ENCODE measurements around the gene STX5.
"Not testable (repeated sequence)": the region's sequence is repeated elsewhere in the genome, so short reads cannot be mapped to it uniquely, and the experiment has no call there.

Gene STX5

DNA sequence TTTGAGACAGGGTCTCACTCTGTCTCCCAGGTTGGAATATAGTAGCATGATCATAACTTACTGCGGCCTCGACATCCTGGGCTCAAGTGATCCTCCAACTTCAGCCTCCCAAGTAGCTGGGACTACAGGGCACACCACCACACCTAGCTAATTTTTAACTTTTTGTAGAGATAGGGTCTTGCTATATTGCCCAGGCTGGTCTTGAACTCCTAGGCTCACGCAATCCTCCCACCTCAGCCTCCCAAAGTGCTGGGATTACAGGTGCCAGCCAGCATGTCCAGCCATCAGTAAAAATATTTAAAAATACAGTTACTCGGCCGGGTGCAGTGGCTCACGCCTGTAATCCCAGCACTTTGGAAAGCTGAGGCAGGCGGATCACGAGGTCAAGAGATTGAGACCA lies 3.7 kb downstream of the STX5 start:
- DNase-seq = not testable (repeated sequence)

DNA sequence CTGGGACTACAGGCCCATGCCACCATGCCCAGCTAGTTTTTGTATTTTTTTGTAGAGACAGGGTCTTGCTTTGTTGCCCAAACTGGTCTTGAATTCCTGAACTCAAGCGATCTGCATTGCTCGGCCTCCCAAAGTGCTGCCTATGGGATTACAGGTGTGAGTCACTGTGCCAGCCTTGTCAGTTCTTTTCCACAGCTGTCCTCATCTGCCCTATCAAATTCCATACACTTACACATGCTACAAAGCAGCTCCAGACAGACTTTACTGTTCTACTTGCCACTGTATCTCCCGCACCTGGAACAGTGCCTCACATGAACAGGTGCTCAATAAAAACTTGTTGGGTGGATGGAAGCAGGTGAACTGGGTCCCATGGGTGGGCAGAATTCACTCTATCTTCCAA lies 8.2 kb downstream of the STX5 start:
- no peak for DNase-seq

DNA sequence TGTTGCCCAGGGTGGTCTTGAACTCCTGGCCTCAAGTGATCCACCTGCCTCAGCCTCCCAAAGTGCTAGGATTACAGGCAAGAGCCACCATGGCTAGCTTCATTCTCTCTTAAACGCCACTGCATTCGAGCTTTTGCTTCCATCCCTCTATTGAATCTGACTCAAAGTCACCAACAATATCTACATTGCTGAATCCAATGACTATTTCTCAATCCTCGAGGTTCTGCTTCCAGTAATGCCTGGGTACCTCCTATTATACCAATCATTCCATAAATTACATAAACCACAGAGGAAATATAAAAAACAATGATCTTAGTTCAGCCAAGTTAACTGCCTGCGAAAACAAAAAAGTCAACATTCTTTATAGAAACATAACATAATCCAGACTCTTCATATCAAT lies 14.7 kb downstream of the STX5 start:
- DNase-seq = no peak

DNA sequence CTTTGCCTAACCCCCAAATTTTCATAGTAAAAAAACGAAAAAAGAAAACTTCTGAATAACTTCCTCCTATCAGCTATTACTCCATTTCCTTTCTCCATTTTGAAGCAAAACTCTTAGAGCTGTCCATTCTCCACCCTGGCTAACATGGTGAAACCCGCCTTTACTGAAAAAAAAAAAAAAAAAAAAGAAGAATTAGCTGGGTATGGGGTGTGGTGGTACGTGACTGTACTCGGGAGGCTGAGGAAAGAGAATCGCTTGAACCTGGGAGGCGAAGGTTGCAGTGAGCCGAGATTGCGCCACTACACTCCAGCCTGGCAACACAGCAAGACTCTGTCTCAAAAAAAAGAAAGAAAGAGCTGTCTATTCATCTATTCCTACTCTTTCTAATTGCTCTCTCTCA lies 15.3 kb downstream of the STX5 start:
- DNase-seq = no peak

DNA sequence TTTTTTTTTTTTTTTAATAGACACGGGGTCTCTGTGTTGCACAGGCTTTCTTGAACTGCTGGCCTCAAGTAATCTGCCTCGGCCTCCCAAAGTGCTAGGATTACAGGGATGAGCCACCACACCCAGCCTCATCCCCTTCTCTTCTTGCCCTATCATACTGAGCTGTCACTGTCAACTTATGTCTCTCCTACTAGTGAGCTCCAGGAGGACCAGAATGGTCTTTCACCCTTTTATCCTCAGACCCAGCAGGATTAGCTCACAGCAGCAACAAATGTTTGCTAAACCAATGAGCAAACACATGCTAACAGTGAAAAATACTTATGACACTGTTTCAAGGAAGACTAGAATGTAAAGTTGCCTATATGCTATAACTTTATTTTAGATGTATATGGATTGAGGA lies 20.2 kb downstream of the STX5 start:
- no peak for DNase-seq

DNA sequence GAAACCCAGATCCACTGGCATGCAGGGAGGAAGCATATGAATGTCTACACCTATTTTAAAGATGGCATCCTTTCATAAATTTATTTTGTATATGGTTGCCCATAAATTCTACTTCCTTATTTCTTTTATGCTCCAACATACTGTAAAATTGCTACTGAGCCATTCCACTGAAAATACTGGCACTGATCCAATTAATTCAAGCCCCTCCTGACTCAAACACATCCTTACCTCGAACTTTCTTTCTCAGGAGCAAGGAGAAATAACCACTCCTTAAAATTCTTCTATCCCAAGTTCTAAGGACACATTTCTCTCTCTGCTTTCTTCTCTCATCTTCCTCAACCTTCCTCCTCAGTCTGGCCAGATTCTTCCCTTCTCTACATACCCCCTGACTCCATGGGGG lies 21.1 kb downstream of the STX5 start:
- DNase-seq = no peak

DNA sequence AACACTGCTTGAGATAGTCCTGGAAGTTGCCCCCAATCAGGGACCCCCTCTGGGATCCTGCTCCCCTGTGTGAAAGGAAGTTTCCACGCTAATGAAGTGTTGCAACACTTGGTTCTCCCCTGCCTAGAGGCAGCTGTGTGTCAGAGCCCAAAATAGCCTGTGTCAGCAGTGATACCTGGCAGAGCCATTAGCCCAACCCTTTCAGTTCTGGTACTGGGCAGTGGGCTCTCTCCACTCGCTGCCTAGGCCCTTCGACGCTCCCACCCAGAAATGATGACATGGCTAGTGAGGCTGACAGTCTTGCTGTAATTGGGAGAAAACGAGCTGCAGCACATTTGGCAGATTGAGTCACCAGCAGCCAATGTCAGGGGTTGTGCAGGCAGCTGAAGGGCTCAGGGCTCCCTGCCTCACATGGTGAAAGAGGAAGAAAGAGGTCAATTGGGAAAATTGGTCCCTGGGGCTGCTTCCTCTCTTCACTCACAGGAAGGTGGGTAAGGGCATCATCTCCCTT lies 25.2 kb downstream of the STX5 start:
- no peak for DNase-seq

DNA sequence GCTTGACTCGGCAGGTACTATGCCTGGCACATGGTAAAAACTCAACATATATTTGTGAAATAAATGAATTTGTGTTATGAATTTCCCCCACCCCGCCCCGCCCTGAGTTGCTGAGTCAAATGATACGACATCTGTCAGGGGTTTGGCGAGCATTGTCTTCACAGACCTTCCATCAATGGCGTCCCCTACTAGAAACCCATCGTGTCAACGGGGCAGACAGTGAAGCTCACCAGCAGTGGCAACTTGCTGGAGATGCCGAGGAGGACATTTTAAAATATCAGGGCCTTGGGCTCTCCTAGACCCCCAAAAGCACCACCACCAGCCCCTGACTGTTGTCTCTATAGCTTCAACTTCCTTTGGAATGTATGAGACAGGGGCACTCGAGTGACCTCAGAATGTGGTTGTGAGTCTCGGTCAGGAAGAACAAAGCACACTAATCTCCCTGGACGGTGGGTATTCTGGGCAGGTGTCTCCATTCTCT lies 25.9 kb downstream of the STX5 start:
- DNase-seq = no peak

DNA sequence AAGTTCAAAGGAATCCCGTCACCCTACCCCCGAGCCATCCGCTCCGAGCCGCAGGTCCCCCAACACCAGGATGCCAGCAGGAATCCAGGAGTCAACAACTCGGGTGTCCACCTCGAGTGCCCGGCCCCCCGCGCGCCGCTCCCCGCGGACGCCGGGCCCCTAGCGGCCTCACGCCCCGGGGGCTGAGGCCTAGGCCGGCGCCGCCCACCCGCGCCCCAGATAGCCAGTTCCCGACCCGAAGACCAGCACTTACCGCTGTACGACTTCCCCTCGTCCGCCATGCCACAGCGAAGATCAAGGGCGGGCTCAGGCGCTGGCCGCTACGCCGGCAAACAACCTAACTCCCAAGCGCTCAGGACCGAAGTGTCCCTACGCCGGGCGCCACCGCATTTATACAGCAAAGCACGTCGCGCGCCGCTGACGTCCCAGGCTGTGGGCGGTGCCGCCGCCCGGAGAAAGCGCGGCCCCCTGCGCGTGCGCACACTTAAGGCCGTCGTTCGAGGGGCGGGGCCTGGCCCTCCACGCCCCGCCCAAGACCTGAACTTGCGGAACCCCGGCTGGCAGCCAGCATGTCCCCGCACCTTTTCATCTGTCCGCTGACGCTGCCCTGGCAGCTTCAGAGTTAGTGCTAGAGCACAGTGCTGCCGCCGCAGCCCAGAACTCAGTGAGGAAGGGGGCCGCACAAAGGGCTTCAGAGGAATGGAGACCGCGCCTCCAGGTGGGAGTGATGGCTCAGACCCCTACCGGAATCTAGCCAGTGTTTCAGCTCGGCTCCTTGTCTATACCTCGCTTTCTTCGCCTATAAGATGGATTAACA lies 26.6 kb downstream of the STX5 start, which contains the start of gene NXF1:
Gene NXF1, minus strand, starts transcription at position 365 of the 817 bp plus-strand sequence. Its CDS starts 84 bp downstream, at position 281.
- DNase-seq = peak; percentile 79

DNA sequence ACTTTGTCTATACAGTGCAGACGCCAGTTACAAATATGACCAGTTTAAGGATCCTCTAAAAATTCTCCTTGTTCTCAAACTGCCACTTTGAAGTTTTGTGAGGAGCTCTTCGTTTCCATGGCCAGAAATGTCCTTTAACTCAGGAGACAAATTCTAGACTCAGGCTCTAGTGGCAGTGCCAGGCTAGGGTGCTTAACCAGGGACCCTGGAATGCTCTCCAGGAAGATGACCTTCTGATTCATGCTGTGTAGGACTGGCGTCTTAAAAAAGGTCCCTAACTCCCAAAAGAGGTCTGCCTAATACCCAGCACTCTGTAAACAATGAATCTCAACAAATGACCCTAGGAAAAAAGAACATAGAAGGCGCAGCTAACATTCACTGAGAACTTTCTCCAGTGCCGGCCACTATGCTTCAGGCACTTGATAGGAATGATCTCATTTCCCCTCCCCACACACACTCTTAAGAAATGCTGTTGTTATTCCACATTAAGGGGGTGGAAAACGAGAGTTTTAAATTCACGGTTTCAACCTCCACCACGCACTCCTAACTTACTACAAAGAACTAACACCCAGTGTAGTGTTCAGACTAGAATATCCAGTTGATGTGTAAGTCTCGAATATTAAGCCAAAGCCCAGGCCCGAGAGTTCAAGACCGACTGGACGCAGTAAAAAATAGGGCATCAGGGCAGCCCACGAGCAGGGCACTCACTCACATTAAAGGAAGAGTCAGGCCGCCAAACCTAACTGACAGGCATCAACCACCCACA lies 27.4 kb downstream of the STX5 start:
- DNase-seq = no peak

DNA sequence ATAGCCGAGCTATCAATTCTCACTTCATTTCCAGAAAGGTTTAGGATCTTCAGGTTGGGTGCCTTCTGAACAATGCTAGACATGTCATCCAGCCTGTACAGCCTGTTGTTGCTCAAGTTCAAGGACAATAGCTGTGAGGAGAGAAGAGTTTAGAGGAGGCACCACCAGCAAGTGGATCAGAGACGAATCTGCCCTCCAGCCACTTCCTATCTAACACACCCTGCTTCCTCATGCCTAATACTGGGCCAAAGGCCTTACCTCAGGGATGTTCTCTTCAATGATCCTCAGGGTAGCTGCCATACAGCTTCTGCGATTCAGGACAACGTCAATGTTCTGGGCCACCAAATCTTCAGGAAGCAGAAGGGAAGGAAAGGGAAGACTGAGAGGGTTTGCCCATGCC lies 30.8 kb downstream of the STX5 start:
- DNase-seq = no peak

DNA sequence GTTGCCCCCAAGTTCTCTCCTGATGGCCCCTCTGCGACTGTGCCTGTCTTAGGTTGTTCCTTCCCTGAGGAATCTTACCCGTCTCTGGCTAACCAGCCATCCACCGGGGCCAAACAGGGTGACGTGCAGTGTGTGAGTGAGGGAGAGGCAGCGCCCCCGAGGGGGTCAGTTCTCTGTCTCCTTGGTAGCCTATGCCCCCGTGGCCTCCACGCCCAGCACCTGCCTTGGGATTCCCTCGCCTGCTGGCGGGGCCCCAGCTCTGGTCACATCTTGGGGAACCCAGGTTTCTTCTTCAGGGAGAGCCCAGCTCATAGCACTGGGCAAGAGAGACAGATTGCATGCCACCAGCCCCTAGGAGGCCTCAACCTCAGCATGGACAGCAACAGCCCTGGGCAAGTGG lies 32.4 kb downstream of the STX5 start:
- DNase-seq = no peak

DNA sequence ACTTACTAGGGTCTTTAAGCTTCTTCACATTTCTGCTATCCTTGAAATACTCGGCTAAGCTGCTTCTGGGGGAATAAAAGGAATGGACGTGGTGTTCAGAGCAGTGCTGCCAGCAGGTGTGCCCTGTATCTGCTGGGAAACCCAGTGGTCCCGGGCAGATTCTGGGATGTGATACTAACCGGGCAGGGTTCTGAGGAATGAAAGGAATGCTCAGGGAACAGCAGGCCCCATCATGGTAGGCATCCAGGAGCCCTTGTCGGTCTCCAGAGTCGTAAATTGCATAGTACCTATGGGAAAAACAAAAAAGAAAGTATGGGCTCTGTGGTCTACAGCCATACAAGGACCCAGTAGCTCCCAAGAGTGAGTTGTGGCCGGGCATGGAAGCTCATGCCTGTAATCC lies 35.6 kb downstream of the STX5 start:
- no peak for DNase-seq

DNA sequence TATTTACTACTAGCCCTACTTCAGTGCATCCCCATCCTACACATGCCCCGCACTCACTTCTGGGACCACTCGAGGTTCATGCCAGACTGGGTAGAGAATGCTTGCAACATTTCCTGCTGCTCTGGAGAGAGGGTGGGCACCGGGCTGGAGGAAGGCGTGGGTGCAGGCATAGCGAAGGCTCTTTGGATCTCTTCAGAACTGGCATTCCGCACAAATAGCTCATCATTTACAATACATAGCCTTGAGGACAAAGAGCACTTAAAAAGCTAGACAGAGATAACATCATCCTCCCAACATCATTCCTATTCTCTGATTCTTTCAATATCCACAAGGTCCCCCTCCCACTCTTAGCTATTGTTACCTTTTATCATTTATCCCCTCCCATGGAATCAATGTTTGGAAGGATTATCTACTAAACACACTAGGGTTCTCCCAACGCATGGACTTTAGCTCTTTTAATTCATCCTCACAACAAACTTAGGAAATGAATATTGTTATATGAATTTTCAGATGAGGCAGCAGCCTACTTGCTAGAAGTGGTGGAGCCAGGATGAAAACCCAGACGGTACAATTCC lies 37.6 kb downstream of the STX5 start:
- DNase-seq = no peak

DNA sequence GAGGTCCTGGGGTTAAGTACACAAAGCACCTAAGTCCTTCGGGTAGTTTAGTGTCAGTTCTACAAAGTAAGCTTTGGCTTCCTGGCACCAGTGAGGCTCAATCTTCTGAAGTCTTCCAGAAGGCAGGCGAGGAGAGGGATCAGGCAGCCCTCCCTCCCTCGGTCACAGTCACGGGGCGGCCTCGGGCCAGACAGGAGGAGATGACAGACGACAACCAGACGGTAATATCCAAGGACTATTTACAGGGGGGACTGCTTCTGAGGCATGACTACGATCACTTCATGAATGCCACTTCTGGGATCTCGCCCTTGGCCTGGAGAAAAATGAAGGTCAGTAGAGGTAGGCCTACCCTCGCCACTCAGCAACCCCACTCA lies 39.7 kb downstream of the STX5 start:
- no peak for DNase-seq

DNA sequence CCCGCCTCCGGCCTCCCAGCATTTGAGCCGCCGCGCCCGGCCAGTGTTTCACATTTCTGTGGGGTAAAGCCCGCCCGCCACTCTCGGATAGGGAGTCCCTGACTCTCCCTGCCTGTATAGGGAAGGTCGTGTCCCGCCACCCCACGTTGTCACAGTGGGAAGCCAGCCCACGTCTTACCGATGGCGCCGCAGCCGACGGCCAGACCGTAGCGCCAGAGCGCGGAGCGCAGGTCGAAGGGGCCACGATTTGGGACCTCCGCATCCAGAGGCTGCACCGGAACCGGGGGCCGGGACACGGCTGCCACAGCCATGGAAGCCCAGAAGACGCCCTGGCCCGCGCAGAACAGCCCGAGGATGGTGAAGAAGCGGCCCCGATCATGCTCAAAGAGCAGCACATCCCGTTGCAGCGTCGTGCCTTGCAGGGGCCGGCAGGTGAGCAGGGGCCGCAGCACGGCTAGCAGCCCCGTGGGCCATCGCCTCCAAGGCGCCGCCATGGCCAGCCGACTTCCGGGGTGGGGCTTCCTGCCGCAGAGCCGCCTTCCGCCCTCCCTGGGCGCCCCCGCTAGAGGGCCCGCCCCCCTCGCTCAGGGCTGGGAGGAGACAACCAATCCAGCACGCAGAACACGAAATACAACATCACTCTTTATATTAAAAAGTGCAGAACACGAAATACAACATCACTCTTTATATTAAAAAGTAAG lies 40.2 kb downstream of the STX5 start, which contains the start of gene TMEM223:
Gene TMEM223, minus strand, starts transcription at position 506 of the 701 bp plus-strand sequence. Its CDS starts 12 bp downstream, at position 494.
- DNase-seq = peak; percentile 50

DNA sequence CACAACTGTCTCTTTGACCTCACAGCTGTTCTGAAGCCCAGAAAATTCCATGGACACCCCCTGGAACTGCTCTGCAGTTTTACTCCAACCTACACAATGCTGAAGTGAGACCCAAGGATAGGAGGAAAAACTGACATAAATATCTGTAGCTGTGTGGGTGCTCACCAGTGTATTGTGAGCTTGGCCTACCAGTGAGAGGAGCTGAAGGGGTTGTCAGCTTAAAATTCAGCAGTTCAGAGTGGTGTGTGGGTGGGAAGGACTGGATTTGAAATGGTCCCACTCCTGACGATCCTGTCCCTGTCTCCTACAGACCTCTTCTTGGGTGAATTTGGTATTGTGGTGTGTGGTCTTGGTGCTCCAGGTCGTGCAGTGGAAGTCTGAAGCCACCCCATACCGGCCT lies 42.3 kb downstream of the STX5 start:
- no peak for DNase-seq

DNA sequence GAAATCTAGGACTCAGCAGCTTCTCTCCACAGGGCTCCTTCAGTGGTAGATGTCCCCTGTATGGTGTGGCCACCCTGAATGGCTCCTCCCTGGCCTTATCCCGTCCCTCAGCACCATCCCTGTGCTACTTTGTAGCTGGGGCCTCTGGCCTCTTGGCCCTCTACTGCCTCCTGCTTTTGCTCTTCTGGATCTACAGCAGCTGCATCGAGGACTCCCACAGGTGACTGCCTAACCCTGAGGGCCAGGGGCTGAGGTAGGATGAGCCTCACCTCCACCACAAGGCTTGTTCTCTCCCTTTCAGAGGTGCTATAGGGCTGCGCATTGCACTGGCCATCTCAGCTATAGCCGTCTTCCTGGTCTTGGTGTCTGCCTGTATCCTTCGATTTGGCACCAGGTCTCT lies 42.9 kb downstream of the STX5 start:
- DNase-seq = no peak

DNA sequence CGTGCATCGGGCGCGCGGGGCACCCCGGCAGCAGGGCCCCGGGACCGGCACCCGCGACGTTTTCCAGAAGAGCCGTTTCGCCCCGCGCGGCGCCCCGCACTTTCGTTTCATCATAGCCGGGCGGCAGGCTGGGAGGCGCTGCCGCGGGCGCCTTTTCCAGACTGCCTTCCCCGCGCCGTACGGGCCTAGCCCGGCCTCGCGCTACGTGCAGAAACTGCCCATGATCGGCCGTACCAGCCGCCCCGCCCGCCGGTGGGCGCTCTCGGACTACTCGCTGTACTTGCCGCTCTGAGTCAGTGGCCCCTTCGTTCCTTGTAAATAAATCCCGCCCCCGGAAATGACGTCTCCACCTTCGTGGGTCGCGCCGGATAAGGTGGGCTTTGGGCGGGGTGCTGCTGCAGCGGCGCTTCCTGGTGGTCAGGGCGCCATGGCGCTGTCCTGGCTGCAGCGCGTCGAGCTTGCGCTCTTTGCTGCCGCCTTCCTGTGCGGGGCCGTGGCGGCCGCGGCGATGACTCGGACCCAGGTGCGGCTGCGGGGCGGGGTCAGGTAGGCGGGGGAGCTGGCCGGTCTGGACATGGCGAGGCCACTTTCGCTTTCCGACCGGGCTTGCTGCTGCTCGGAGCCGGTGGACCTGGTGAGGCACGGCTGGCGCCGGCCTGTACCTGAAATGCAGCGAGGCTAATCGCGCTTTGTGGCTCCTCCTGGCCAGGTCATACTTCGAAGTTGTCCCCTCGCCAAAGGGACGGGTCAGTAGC lies 44.7 kb downstream of the STX5 start, which contains the start of gene TMEM179B:
Gene TMEM179B, plus strand, starts transcription at position 398 of the 755 bp plus-strand sequence. Its CDS starts 30 bp downstream, at position 428.
- peak; percentile 74 for DNase-seq

DNA sequence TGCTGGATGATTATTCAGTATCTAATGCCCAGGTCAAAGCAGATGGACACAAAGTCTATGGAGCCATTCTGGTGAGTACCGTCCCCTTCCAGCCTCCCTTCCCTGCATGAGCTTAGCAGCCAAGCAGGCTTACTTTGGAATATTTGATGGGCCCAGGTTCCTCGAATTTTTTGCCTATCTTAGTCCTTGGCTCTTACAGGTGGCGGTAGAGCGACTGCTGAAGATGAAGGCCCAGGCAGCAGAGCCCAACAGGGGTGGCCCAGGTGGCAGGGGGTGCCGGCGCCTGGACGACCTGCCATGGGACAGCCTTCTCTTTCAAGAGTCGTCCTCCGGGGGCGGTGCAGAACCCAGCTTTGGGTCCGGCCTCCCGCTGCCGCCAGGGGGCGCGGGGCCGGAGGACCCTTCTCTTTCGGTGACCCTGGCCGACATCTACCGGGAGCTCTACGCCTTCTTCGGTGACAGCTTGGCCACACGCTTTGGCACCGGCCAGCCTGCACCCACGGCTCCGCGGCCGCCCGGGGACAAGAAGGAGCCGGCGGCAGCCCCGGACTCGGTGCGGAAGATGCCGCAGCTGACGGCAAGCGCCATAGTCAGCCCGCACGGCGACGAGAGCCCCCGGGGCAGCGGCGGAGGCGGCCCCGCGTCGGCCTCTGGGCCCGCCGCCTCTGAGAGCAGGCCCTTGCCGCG lies 45.4 kb downstream of the STX5 start:
- no peak for DNase-seq

DNA sequence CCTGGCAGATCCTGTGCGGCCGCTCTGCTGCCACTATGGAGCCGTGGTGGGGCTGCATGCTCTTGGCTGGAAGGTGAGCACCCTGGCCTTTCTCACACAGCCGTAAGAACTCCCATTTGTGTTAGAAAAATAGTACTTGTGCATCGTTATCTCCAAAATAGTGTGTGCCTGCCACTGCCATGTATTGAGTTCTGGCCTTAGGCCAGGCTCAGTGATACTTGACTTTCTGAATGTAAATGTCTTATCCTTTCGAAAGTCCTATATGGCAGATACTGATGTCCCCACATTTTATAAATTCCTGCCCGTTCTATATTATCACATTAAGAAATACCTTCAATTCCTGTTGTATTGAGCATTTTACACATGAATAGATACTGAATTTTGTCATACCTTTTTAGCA lies 49.1 kb downstream of the STX5 start:
- no peak for DNase-seq
